K562 (cell line): Measurements from ENCODE around the gene ARHGAP24. TPM values are rescaled to one million over a fixed set of nuclear protein-coding genes. Genes with fewer than 3 reads are reported as not detected.

ENCODE experiments used
- GABPA ChIP-seq: fragments of 200-800 bp; sonication (Bioruptor generic); conservative IDR thresholded peaks from 2 replicates; pipeline ENCODE4 v1.6.1; 2016; ENCODE audit warnings: low read depth, missing genetic modification characterization, missing compliant biosample characterization
- MAZ ChIP-seq, 2 experiments: fragments of 450-650 bp in 1 of 2; sonication (generic) in 1 of 2; formaldehyde crosslinking; IDR thresholded peaks in 1 of 2; conservative IDR thresholded peaks in 1 of 2; 2 replicates each; pipeline versions ENCODE4 v1.4.0 to v1.5.0; 2020; ENCODE audit warnings: mild to moderate bottlenecking in 1 of 2, missing genetic modification reagents in 1 of 2
- RAD21 ChIP-seq, 2 experiments: fragments of 250-450 bp in 1 of 2; fragments of 450-650 bp in 1 of 2; sonication (Bioruptor Pico) in 1 of 2; formaldehyde crosslinking in 1 of 2; IDR thresholded peaks in 1 of 2; conservative IDR thresholded peaks in 1 of 2; 2 replicates each; pipeline versions ENCODE4 v1.4.0 to v1.8.0; 2020 to 2022; ENCODE audit warnings: mild to moderate bottlenecking in 2 of 2, moderate library complexity in 1 of 2
- RCOR1 ChIP-seq, 2 experiments: IDR thresholded peaks; 2 replicates each; pipeline ENCODE4 v1.6.1; 2012; ENCODE audit warnings: low read depth in 2 of 2, low read length in 2 of 2, borderline replicate concordance in 1 of 2, improper control_type of control experiment in 1 of 2
- TCF7 ChIP-seq: sonication (generic); IDR thresholded peaks from 2 replicates; pipeline ENCODE4 v1.6.1; 2016; ENCODE audit warnings: antibody characterized with exemption, borderline replicate concordance
- ZBTB11 ChIP-seq, 3 experiments: fragments of 200-800 bp in 1 of 3; fragments of 250-450 bp in 1 of 3; fragments of 450-650 bp in 1 of 3; sonication (Bioruptor Pico) in 1 of 3; sonication (Bioruptor generic) in 1 of 3; formaldehyde crosslinking in 1 of 3; IDR thresholded peaks; 2 replicates each; pipeline versions ENCODE4 v1.6.1 to v1.8.0; 2016 to 2022; ENCODE audit warnings: mild to moderate bottlenecking in 2 of 3, missing genetic modification characterization in 2 of 3, missing compliant biosample characterization in 1 of 3, moderate library complexity in 1 of 3
- polyA plus RNA-seq, 8 experiments: library from polyadenylated mRNA; depleted of rRNA in 4 of 8; stranded (reverse) in 5 of 8; unstranded in 3 of 8; fragments of >200 nt; fragmentation: Nextera tagmentation in 2 of 8; fragmentation: Illumina TruSeq in 1 of 8; extraction: Ambion mirVana in 2 of 8; extraction: Trizol in 1 of 8; gene quantifications; 2 replicates each; pipeline versions ENCODE4 v1.2.1 to v1.2.3, GENCODE V29; 2011 to 2014; ENCODE audit warnings: inconsistent platforms in 1 of 8, missing spikeins in 1 of 8
- total RNA-seq, 7 experiments: library from RNA; depleted of rRNA in 6 of 7; stranded (reverse); fragments of >200 nt in 6 of 7; fragmentation: Illumina TruSeq in 2 of 7; extraction: Trizol in 2 of 7; gene quantifications; 2 replicates each; pipeline versions ENCODE4 v1.2.1 to v1.2.3, GENCODE V29; 2011 to 2021; ENCODE audit warnings: low replicate concordance in 1 of 7

ARHGAP24 gene
- total and polyA plus RNA-seq, 9 of the 15 experiments (the other 6 are each of a cell fraction or from before 2014, with no cell fraction given) = 8.0 to 22.6 (median 14.0) TPM

- peak in 1 of 3 experiments; percentile 82; a peak in 2 of 6 replicates for TF ChIP-seq ZBTB11 (CRISPR knock-in tag; IDR thresholded peaks at IDR 0.05)
- TF ChIP-seq MAZ (CRISPR knock-in tag; conservative IDR thresholded peaks at IDR 0.05 in 1 of 2, IDR thresholded peaks at IDR 0.05 in 1 of 2) = peak in 1 of 2 experiments; percentile 56; a peak in 2 of 4 replicates
- TF ChIP-seq RAD21 (CRISPR knock-in tag; conservative IDR thresholded peaks at IDR 0.05 in 1 of 2, IDR thresholded peaks at IDR 0.05 in 1 of 2) = peak; percentile 9 to 31; a peak in 1 of 4 replicates
- TF ChIP-seq RCOR1 (IDR thresholded peaks at IDR 0.05; ENCODE audit: borderline replicate concordance in 1 of 2, low read depth in 2 of 2, low read length in 2 of 2) = peak in 1 of 2 experiments; percentile 15; a peak in 1 of 4 replicates
- TF ChIP-seq TCF7 = no peak
- peak; percentile 23; the same call in 1 of the 2 replicates for TF ChIP-seq GABPA (tag)
These were observed at the start of gene ARHGAP24 (continued) for GRCh38 chr4:85474818-85475630.
